SU-DHL-6 (cell line): Measurements from ENCODE around the gene WNK1.

ENCODE experiments used
- H2AFZ ChIP-seq: fragments of 200-600 bp; sonication (generic); 2 replicates; pipeline ENCODE4 v1.6.1; 2014; ENCODE audit warnings: low read depth, mild to moderate bottlenecking, moderate library complexity, mixed read lengths, antibody characterized with exemption, low read length; ENCODE audit not compliant: severe bottlenecking
- H3F3A ChIP-seq: fragments of 200-600 bp; shearing (Covaris generic); 2 replicates; pipeline ENCODE4 v1.6.0; 2016; ENCODE audit warnings: antibody characterized with exemption, mild to moderate bottlenecking; ENCODE audit not compliant: insufficient read depth
- H3K27ac ChIP-seq: fragments of 200-600 bp; sonication (generic); 2 replicates; pipeline ENCODE4 v1.5.1; 2016; ENCODE audit warnings: low read depth, mild to moderate bottlenecking, low read length, moderate library complexity, mixed read lengths
- H3K27me3 ChIP-seq: fragments of 200-600 bp; sonication (generic), shearing (Covaris generic); 2 replicates; pipeline ENCODE4 v1.6.0; 2014; ENCODE audit warnings: mild to moderate bottlenecking, low read length
- H3K36me3 ChIP-seq: fragments of 200-600 bp; sonication (generic); 2 replicates; pipeline ENCODE4 v1.6.1; 2014; ENCODE audit warnings: mild to moderate bottlenecking, low read length, mixed read lengths
- H3K4me2 ChIP-seq: fragments of 300-600, 200-600 bp; shearing (Covaris generic), sonication (generic); 2 replicates; pipeline ENCODE4 v1.6.0; 2014; ENCODE audit warnings: low read length, low read depth, mild to moderate bottlenecking; ENCODE audit not compliant: poor library complexity, severe bottlenecking
- H3K4me3 ChIP-seq: fragments of 200-600 bp; sonication (generic); 2 replicates; pipeline ENCODE4 v1.5.1; 2014; ENCODE audit warnings: antibody characterized with exemption, low read length, mild to moderate bottlenecking, mixed read lengths; ENCODE audit not compliant: insufficient read depth, poor library complexity, severe bottlenecking
- H3K79me2 ChIP-seq: fragments of 200-600 bp; sonication (generic); 2 replicates; pipeline ENCODE4 v1.6.1; 2014; ENCODE audit warnings: mild to moderate bottlenecking, low read length, moderate library complexity; ENCODE audit not compliant: insufficient read depth
- H3K9ac ChIP-seq: fragments of 200-600 bp; sonication (generic); 2 replicates; pipeline ENCODE4 v1.7.0; 2014; ENCODE audit warnings: mild to moderate bottlenecking, low read length
- H3K9me2 ChIP-seq: fragments of 200-600 bp; sonication (generic); replicated peaks from 2 replicates; pipeline ENCODE4 v1.6.1; 2014; ENCODE audit warnings: low read length; ENCODE audit not compliant: insufficient read depth
- H3K9me3 ChIP-seq: fragments of 200-600 bp; sonication (generic); 2 replicates; pipeline ENCODE4 v1.6.1; 2014; ENCODE audit warnings: low read length, mixed read lengths; ENCODE audit not compliant: insufficient read depth
- H4K20me1 ChIP-seq: fragments of 200-600 bp; sonication (generic); 2 replicates; pipeline ENCODE4 v1.6.1; 2014; ENCODE audit warnings: low read depth, mild to moderate bottlenecking, antibody characterized with exemption, low read length, moderate library complexity, mixed read lengths
- CTCF ChIP-seq: fragments of 200-600 bp; sonication (generic); IDR thresholded peaks from one replicate; pipeline ENCODE4 v1.5.1; 2017; ENCODE audit warnings: antibody characterized with exemption, mild to moderate bottlenecking, low read length, moderate library complexity; ENCODE audit not compliant: insufficient read depth, poor library complexity, severe bottlenecking
- EZH2phosphoT487 ChIP-seq: fragments of 200-600 bp; sonication (generic), shearing (Covaris generic); conservative IDR thresholded peaks from 2 replicates; pipeline ENCODE4 v1.6.1; 2018; ENCODE audit warnings: mild to moderate bottlenecking, antibody characterized with exemption, low read length, moderate library complexity, mixed read lengths

The WNK1 gene

GRCh38 chr12:793711-794110, 41.3 kb downstream of the WNK1 start:
- no peak for TF ChIP-seq CTCF
- no peak for TF ChIP-seq EZH2phosphoT487

GRCh38 chr12:795305-795704, 42.9 kb downstream of the WNK1 start:
- Histone ChIP-seq H3K4me2 (no peak overlapping the region), H4K20me1 (peaks cover 17% of the 10 kb centered on the region), H2AFZ (no peak overlapping the region), H3K4me3 (no peak overlapping the region), H3K9me2 (no peaks in the 10 kb centered on the region), H3K27me3 (no peaks in the 10 kb centered on the region), H3K9me3 (no peaks in the 10 kb centered on the region), H3K9ac (no peak overlapping the region), H3F3A (peaks cover 6% of the 10 kb centered on the region; the same call in 1 of the 2 replicates), H3K79me2 (peaks cover 96% of the 10 kb centered on the region), H3K27ac (no peak overlapping the region), H3K36me3 (no peaks in the 10 kb centered on the region)
- TF ChIP-seq CTCF (no peak), EZH2phosphoT487 (no peak)

More at GRCh38 chr12:793711-794110, 41.3 kb downstream of the WNK1 start:
- Histone ChIP-seq H3K36me3 (no peaks in the 10 kb centered on the region), H3K4me2 (no peak overlapping the region), H2AFZ (no peak overlapping the region), H4K20me1 (peaks cover 17% of the 10 kb centered on the region), H3K4me3 (no peak overlapping the region), H3K9me2 (no peaks in the 10 kb centered on the region), H3K9ac (no peak overlapping the region), H3K27me3 (no peaks in the 10 kb centered on the region), H3K9me3 (no peaks in the 10 kb centered on the region), H3K79me2 (peaks cover 97% of the 10 kb centered on the region), H3K27ac (no peak overlapping the region), H3F3A (peaks cover 6% of the 10 kb centered on the region; the same call in 1 of the 2 replicates)

GRCh38 chr12:800401-800800, 48.0 kb downstream of the WNK1 start:
- Histone ChIP-seq H4K20me1 (peaks cover 21% of the 10 kb centered on the region), H3K9me3 (no peaks in the 10 kb centered on the region), H3K9ac (no peak overlapping the region), H3K27ac (no peak overlapping the region), H3K79me2 (peaks cover 95% of the 10 kb centered on the region), H3K4me3 (no peak overlapping the region), H2AFZ (no peak overlapping the region), H3K4me2 (no peak overlapping the region), H3K27me3 (no peaks in the 10 kb centered on the region), H3F3A (peaks cover 9% of the 10 kb centered on the region; the same call in 1 of the 2 replicates), H3K36me3 (no peaks in the 10 kb centered on the region), H3K9me2 (no peaks in the 10 kb centered on the region)
- TF ChIP-seq EZH2phosphoT487: no peak
- no peak for TF ChIP-seq CTCF
